Neural cell (in vitro differentiated cells): ENCODE data around the gene NCK2. TPM values are rescaled to one million over a fixed set of nuclear protein-coding genes. Genes with fewer than 3 reads are reported as not detected.

ENCODE experiments used
- H2AFZ ChIP-seq: fragments of 200-600, 300-800 bp; sonication (generic), shearing (Covaris generic); 2 replicates; pipeline ENCODE4 v1.6.0; 2014; ENCODE audit warnings: low read depth, mild to moderate bottlenecking, antibody characterized with exemption, low read length, moderate library complexity
- H3F3A ChIP-seq: fragments of 200-600 bp; shearing (Covaris generic); 2 replicates; pipeline ENCODE4 v1.6.1; 2016; ENCODE audit warnings: mild to moderate bottlenecking, moderate library complexity, mixed read lengths, antibody characterized with exemption, low read length; ENCODE audit not compliant: insufficient read depth, poor library complexity, severe bottlenecking
- H3K27ac ChIP-seq: fragments of 200-600, 300-800 bp; sonication (generic), shearing (Covaris generic); 2 replicates; pipeline ENCODE4 v1.5.1; 2014; ENCODE audit warnings: mild to moderate bottlenecking, low read length, moderate library complexity
- H3K27me3 ChIP-seq: fragments of 300-800, 200-600 bp; sonication (generic), shearing (Covaris generic); 2 replicates; pipeline ENCODE4 v1.6.0; 2014; ENCODE audit warnings: mild to moderate bottlenecking, low read depth, low read length, moderate library complexity; ENCODE audit not compliant: insufficient read depth
- H3K36me3 ChIP-seq: fragments of 300-800, 200-600 bp; sonication (generic), shearing (Covaris generic); 2 replicates; pipeline ENCODE4 v1.5.1; 2014; ENCODE audit warnings: mild to moderate bottlenecking, antibody characterized with exemption, low read length, moderate library complexity; ENCODE audit not compliant: insufficient read depth
- H3K4me2 ChIP-seq: fragments of 300-800, 200-600 bp; sonication (generic), shearing (Covaris generic); 2 replicates; pipeline ENCODE4 v1.6.0; 2014; ENCODE audit warnings: mild to moderate bottlenecking, low read length
- H3K4me3 ChIP-seq: fragments of 300-800, 200-600 bp; sonication (generic), shearing (Covaris generic); 2 replicates; pipeline ENCODE4 v1.5.1; 2014; ENCODE audit warnings: mild to moderate bottlenecking, low read length, moderate library complexity
- H3K79me2 ChIP-seq: fragments of 200-600 bp; shearing (Covaris generic); replicated peaks from 2 replicates; pipeline ENCODE4 v1.6.0; 2014; ENCODE audit warnings: mild to moderate bottlenecking, low read length, moderate library complexity; ENCODE audit not compliant: insufficient read depth
- H3K9ac ChIP-seq: fragments of 300-800, 200-600 bp; sonication (generic), shearing (Covaris generic); 2 replicates; pipeline ENCODE4 v1.6.1; 2016; ENCODE audit warnings: mild to moderate bottlenecking, low read length, mixed read lengths
- H3K9me2 ChIP-seq: fragments of 200-600 bp; shearing (Covaris generic); 2 replicates; pipeline ENCODE4 v1.6.1; 2016; ENCODE audit warnings: mild to moderate bottlenecking, low read length, mixed read lengths; ENCODE audit not compliant: insufficient read depth
- H3K9me3 ChIP-seq: fragments of 200-600, 300-800 bp; sonication (generic), shearing (Covaris generic); 2 replicates; pipeline ENCODE4 v1.6.1; 2016; ENCODE audit warnings: mild to moderate bottlenecking, mixed run types, low read length, moderate library complexity, mixed read lengths
- H4K20me1 ChIP-seq: fragments of 200-600 bp; shearing (Covaris generic); 2 replicates; pipeline ENCODE4 v1.6.1; 2016; ENCODE audit warnings: mild to moderate bottlenecking, mixed run types; ENCODE audit not compliant: insufficient read depth
- EP300 ChIP-seq: fragments of 450-650 bp; conservative IDR thresholded peaks from 2 replicates; pipeline ENCODE4 v1.6.1; 2014; ENCODE audit warnings: antibody characterized with exemption, mild to moderate bottlenecking, moderate library complexity; ENCODE audit not compliant: poor library complexity, severe bottlenecking
- EZH2 ChIP-seq: fragments of 200-600, 300-800 bp; shearing (Covaris generic), sonication (generic); IDR thresholded peaks from 2 replicates; pipeline ENCODE4 v1.6.1; 2014; ENCODE audit warnings: antibody characterized with exemption, low read length, borderline replicate concordance, mild to moderate bottlenecking; ENCODE audit not compliant: insufficient read depth, poor library complexity, severe bottlenecking
- MXI1 ChIP-seq: fragments of 450-650 bp; conservative IDR thresholded peaks from 2 replicates; pipeline ENCODE4 v1.6.1; 2014; ENCODE audit warnings: antibody characterized with exemption, mild to moderate bottlenecking; ENCODE audit not compliant: poor library complexity, severe bottlenecking
- POLR2AphosphoS5 ChIP-seq: IDR thresholded peaks from 2 replicates; pipeline ENCODE4 v1.6.1; 2012
- RAD21 ChIP-seq: fragments of 450-650 bp; conservative IDR thresholded peaks from 2 replicates; pipeline ENCODE4 v1.6.1; 2014; ENCODE audit warnings: antibody characterized with exemption, mild to moderate bottlenecking, moderate library complexity
- SMC3 ChIP-seq: fragments of 450-650 bp; conservative IDR thresholded peaks from 2 replicates; pipeline ENCODE4 v1.6.1; 2014; ENCODE audit warnings: antibody characterized with exemption, mild to moderate bottlenecking, moderate library complexity; ENCODE audit not compliant: poor library complexity
- TAF1 ChIP-seq: IDR thresholded peaks from 2 replicates; pipeline ENCODE4 v1.6.1; 2012; ENCODE audit warnings: low read depth
- polyA plus RNA-seq: library from polyadenylated mRNA; depleted of rRNA; stranded (reverse); fragments of >200 nt; gene quantifications from 2 replicates; pipeline ENCODE4 v1.2.3, GENCODE V29; 2014
- TF ChIP-seq, protein P1 (sequence below): fragments of 450-650 bp; IDR thresholded peaks from 2 replicates; pipeline ENCODE4 v1.5.1; 2014; ENCODE audit warnings: antibody characterized with exemption, mild to moderate bottlenecking, moderate library complexity; ENCODE audit not compliant: poor library complexity, severe bottlenecking
- TF ChIP-seq, protein P2 (sequence below): IDR thresholded peaks from 2 replicates; pipeline ENCODE4 v1.6.1; 2012; ENCODE audit warnings: borderline replicate concordance

Gene NCK2
- polyA plus RNA-seq, 1 donor from 2014 or later, result 49.4 TPM

DNA sequence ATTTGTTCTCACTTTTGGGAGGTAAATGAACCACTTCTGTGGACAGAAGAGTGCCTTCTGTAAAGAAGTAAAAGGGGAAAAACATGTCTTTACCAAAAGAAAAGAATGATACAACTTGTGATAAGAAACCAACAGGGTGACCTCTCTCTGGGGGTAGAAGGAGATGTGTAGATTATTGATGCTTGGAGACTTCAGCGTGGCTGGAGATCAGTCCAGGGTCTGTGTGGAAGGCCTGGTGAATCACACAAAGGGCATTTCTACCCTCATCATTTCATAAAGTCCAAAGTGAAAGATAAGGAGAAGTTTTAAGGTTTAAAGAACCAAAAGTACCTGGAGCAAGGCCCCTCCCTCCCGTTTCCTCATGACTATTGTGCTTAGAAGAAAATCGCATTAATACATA is 142.5 kb downstream of the NCK2 start:
- H3K79me2 ChIP-seq, result peaks cover 52% of the 10 kb centered on the region
- H4K20me1 ChIP-seq, result no peaks in the 10 kb centered on the region
- H3K9ac ChIP-seq, result no peak overlapping the region
- no peaks in the 10 kb centered on the region for H3F3A ChIP-seq
- peaks cover 7% of the 10 kb centered on the region for H3K36me3 ChIP-seq
- no peaks in the 10 kb centered on the region for H3K9me3 ChIP-seq
- H3K27ac ChIP-seq, result no peak overlapping the region
- no peak overlapping the region for H3K4me2 ChIP-seq
- no peak overlapping the region for H2AFZ ChIP-seq
- no peaks in the 10 kb centered on the region for H3K27me3 ChIP-seq
- H3K9me2 ChIP-seq, result no peaks in the 10 kb centered on the region
- no peak overlapping the region for H3K4me3 ChIP-seq
- TF ChIP-seq EZH2 (no peak), EP300 (no peak), POLR2AphosphoS5 (no peak)
- TF ChIP-seq, protein P1, sequence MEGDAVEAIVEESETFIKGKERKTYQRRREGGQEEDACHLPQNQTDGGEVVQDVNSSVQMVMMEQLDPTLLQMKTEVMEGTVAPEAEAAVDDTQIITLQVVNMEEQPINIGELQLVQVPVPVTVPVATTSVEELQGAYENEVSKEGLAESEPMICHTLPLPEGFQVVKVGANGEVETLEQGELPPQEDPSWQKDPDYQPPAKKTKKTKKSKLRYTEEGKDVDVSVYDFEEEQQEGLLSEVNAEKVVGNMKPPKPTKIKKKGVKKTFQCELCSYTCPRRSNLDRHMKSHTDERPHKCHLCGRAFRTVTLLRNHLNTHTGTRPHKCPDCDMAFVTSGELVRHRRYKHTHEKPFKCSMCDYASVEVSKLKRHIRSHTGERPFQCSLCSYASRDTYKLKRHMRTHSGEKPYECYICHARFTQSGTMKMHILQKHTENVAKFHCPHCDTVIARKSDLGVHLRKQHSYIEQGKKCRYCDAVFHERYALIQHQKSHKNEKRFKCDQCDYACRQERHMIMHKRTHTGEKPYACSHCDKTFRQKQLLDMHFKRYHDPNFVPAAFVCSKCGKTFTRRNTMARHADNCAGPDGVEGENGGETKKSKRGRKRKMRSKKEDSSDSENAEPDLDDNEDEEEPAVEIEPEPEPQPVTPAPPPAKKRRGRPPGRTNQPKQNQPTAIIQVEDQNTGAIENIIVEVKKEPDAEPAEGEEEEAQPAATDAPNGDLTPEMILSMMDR, result no peak

DNA sequence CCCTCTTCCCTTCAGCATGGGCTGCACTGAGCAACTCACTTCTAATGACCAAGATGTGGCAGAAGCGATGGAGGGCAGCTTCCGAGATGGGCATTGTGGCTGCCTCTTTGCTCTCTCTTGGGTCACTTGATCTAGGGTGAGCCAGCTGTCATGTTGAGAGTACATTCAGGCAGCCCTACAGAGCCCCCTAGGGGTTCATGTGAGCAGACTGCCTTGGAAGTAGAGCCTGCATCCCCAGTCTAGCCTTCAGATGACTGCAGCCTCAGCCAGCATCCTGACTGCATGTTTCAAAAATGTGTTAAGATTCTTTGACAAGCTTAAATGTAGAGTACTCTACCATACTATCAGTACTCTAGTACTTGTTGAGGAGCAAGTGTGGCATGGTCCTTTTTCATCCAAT is 143.9 kb downstream of the NCK2 start:
- Histone ChIP-seq H3K79me2 (peaks cover 48% of the 10 kb centered on the region), H3K9ac (no peak overlapping the region), H2AFZ (no peak overlapping the region), H4K20me1 (no peaks in the 10 kb centered on the region), H3K4me2 (no peak overlapping the region), H3K27me3 (no peaks in the 10 kb centered on the region), H3K4me3 (no peak overlapping the region), H3K9me2 (no peaks in the 10 kb centered on the region), H3K9me3 (no peaks in the 10 kb centered on the region), H3K36me3 (peaks cover 7% of the 10 kb centered on the region), H3K27ac (no peak overlapping the region), H3F3A (no peaks in the 10 kb centered on the region)
- no peak for TF ChIP-seq EP300
- TF ChIP-seq, protein P1, result no peak
- TF ChIP-seq TAF1, result no peak
- TF ChIP-seq EZH2, result no peak
- TF ChIP-seq POLR2AphosphoS5, result no peak
- no peak for TF ChIP-seq SMC3
- no peak for TF ChIP-seq RAD21
- TF ChIP-seq MXI1, result no peak
- TF ChIP-seq, protein P2, sequence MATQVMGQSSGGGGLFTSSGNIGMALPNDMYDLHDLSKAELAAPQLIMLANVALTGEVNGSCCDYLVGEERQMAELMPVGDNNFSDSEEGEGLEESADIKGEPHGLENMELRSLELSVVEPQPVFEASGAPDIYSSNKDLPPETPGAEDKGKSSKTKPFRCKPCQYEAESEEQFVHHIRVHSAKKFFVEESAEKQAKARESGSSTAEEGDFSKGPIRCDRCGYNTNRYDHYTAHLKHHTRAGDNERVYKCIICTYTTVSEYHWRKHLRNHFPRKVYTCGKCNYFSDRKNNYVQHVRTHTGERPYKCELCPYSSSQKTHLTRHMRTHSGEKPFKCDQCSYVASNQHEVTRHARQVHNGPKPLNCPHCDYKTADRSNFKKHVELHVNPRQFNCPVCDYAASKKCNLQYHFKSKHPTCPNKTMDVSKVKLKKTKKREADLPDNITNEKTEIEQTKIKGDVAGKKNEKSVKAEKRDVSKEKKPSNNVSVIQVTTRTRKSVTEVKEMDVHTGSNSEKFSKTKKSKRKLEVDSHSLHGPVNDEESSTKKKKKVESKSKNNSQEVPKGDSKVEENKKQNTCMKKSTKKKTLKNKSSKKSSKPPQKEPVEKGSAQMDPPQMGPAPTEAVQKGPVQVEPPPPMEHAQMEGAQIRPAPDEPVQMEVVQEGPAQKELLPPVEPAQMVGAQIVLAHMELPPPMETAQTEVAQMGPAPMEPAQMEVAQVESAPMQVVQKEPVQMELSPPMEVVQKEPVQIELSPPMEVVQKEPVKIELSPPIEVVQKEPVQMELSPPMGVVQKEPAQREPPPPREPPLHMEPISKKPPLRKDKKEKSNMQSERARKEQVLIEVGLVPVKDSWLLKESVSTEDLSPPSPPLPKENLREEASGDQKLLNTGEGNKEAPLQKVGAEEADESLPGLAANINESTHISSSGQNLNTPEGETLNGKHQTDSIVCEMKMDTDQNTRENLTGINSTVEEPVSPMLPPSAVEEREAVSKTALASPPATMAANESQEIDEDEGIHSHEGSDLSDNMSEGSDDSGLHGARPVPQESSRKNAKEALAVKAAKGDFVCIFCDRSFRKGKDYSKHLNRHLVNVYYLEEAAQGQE, result no peak
